ENCODE results near the gene PPM1D.

DNA sequence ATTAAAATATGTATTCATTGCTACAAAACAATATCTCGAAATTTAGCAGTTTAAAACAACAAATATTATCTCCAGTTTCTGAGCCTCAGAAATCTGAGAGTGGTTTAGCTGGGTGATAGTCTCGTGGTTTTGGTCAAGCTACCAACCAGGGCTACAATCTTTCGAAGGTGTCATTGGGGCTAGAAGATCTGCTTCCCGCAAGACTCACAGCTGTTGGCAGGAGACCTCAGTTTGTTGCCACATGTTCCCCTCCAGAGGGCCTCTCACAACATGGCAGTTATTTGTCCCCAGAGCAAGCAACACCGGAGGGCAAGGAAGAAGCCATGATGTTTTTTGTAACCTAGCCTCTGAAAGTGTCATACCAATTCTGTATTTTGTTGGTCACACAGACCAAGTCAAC is 65.6 kb downstream of the PPM1D start:
- TF ChIP-seq, protein P1, sequence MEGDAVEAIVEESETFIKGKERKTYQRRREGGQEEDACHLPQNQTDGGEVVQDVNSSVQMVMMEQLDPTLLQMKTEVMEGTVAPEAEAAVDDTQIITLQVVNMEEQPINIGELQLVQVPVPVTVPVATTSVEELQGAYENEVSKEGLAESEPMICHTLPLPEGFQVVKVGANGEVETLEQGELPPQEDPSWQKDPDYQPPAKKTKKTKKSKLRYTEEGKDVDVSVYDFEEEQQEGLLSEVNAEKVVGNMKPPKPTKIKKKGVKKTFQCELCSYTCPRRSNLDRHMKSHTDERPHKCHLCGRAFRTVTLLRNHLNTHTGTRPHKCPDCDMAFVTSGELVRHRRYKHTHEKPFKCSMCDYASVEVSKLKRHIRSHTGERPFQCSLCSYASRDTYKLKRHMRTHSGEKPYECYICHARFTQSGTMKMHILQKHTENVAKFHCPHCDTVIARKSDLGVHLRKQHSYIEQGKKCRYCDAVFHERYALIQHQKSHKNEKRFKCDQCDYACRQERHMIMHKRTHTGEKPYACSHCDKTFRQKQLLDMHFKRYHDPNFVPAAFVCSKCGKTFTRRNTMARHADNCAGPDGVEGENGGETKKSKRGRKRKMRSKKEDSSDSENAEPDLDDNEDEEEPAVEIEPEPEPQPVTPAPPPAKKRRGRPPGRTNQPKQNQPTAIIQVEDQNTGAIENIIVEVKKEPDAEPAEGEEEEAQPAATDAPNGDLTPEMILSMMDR (IDR thresholded peaks at IDR 0.05; ENCODE audit: low read length): no peak
- no peak for TF ChIP-seq EZH2 (optimal IDR thresholded peaks at IDR 0.05; ENCODE audit: low read depth, low read length)
- TF ChIP-seq EZH2phosphoT487 (IDR thresholded peaks at IDR 0.05; ENCODE audit: low read length): no peak

Measured in MM.1S (cell line).